GM18508 (cell line): Measurements from ENCODE around the gene DIO3.

Experiments used
- ATAC-seq: cut with Tn5 transposase; IDR thresholded peaks from one replicate; pipeline ENCODE4 v1.9.1; 2021; ENCODE audit warnings: moderate number of reproducible peaks; ENCODE audit not compliant: insufficient read depth, unreplicated experiment

The DIO3 gene

DNA sequence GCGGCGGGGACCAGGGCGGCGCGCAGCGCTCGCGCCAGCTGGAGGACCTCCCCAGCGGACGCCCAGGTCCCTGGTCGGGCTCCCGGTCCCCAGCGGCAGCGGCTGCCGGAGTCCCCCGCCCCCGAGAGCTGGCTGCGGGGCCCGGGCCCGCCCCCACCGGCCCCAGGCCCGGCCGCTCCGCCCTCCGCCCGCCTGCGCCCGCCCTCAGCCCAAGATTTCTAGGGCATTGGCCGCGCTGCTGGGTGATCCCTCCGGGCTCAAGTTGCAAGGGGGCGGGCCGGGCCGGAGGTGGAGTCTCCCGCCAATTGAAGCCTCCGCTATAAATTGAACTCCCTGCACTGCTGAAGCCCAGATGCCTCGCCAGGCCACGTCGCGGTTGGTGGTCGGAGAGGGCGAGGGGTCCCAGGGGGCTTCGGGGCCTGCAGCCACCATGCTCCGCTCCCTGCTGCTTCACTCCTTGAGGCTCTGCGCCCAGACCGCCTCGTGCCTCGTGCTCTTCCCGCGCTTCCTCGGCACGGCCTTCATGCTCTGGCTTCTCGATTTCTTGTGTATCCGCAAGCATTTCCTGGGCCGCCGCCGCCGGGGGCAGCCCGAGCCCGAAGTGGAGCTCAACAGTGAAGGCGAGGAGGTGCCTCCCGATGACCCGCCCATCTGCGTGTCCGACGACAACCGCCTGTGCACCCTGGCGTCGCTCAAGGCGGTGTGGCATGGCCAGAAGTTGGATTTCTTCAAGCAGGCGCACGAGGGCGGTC is at the start of gene DIO3:
DIO3 (plus strand) TSS at position 351 of the 752 bp plus-strand sequence.
- no peak for ATAC-seq

DNA sequence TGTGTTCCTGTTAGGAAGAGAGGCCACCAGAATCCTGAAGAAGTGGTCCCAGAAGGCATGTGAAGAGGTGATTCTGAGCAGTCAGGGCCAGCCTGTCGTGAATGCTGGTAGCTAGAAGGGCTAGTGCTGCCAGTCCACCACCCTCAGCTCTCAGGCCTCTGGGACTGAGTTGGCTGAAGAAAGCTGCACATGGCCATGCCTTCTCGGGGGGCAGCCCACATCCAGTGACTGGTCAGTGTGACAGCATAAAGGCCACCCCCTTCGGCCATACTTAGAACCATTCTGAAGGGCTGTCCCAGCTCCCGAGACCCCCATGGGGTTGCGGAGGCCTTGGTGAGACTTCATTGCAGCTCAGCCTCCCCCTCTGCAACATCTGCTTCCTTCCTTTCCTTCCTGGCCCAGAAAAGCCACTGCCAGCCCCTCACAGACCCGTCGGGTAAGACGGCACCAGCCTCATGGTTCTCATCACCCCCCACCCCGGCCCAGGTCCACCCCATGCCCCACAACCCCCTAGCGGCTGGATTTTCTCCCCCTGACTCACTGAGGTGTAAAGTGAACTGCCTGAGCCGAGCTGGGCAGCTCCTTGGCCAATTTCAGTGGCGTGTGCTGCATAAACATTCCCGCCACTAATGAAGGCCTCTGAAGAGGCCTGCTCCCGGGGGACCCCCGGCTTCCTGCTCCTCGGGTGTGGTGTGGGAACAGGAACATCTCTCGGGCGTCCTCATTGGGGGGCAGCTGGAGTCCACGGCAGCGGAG is 49.5 kb upstream of the DIO3 start:
- ATAC-seq = no peak

DNA sequence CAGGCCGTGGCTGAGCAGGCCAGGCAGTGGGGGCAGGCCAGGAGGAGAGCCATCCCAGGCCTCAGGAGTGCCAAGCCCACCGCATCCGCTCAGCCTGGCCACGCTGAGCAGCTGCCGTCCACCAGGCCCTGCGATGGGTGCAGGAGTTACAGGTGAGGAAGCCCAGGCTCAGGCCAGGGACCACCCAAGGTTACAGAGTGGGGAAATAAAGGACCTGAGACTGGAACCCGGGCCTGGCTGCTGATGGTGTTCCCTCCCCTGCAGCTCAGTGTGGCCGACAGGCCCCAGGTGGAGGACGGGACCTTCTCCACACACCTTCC is 49.0 kb upstream of the DIO3 start:
- ATAC-seq = no peak

DNA sequence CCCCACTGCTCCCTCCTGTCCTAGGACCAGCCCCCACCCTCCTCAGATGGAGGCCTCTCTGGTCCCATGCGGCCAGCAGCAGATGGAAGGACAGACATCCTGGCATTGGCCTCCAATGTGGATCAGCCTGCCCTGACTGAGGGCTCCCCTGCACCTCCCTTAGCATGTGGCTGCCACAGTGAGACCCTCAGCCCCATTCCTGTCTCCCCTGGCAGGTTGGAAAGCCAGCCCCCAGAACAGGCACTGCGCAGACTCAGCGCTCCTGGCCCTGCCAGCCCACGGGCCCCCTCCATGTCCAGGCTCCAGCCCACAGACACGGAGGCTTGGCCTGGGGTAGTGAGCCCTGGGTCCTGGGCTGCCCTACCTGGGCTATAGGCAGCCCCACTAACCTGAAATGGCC is 47.2 kb upstream of the DIO3 start:
- no peak for ATAC-seq

DNA sequence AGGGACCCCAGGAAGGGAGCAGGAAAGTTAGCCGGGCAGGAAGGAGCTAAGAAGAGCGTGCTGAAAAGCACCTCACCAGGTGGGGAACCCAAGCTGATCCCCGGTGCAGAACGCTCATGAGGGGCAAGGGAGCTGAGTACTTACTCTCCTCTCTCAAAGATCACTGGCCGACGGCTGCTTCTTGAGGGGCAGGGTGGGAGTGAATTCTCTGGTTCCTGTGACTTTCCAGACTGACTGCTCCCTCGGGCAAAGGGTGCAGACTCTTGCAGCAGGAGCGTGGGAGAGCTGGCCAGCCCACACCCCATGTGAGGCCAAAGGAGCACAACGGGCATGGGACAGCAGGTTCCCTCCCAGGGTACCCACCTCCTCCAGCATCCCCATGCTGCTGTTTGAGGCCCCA is 44.9 kb upstream of the DIO3 start:
- ATAC-seq = no peak

DNA sequence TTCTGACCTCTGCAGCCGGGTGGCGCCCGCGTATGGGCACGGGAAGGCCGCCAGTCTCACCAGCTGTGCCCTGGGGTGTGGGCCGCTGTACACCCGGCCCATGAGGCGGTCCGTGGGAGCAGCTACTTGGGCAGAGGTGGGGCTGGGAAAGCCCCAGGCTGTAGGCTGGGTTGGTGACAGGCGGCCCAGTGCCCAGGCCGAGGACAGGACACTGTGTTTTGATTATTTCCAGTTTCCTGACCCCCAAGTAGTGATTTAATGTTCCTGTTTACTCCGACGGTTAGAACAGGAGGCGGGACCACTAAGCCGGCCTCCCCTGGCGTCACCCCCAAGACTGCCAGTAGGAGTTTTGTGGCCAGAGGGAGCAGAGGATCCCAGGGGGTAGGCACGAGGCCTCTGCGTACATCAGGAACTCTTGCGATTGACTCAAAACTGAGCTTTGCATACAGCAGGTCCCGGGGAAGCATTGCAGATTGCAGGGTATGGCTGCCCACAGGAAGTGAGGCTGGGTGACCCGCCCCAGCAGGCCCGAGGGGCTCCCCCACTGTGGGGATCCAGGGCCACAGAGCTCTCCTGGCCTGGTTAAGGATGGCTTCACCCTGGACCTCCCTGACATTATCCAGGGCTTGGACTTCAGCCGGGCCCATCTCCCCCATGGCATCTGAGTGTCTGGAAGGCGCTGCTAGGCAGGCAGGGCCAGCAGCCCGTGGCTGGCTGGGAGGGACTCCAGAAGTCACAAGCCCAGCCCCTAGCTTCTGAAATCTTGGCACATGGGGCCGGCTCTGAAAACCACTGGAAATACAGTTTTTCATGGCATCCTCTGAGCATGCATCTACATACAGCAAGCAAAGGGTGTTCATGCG is 42.5 kb upstream of the DIO3 start:
- no peak for ATAC-seq

DNA sequence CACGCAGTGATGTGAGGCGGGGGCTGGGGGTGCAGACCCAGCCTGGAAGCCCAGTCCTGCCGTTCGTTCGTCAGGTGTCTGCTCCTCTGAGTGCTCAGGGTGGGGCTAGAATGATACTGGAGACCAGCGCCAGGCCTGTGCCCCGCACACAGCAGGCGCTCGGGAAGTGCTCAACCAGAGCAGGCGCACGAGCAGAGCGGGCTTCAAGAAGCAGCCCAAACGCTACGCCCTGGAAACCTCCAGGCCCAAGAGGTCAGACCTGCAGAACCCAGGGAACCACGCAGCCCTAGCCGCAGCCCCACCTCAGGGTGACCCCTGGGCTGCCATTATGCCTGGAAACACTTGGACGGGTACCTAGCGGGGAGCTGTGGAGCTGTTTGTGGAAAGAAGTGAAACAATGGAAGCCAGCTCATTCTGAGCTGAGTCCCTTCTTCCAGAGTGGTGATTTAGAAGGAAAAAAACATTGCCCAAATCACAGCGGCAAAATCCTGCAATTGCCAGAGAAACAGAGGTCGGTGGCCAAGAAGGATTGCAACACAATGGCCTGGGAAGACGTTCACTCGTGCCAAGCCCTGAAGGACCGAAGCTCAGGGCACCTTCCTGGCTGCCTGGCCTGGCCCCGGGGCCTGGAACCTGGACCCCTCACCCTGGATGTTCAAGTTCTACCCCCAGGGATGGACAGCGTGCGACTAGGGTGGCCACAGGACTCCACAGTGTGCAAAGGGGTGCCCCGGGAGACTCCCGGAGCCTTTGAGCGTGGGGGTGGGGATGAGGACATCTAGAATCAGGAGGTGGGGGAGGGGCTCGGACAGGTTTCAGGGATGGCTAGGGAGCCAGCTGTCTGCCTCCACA is 40.4 kb upstream of the DIO3 start:
- ATAC-seq = no peak

DNA sequence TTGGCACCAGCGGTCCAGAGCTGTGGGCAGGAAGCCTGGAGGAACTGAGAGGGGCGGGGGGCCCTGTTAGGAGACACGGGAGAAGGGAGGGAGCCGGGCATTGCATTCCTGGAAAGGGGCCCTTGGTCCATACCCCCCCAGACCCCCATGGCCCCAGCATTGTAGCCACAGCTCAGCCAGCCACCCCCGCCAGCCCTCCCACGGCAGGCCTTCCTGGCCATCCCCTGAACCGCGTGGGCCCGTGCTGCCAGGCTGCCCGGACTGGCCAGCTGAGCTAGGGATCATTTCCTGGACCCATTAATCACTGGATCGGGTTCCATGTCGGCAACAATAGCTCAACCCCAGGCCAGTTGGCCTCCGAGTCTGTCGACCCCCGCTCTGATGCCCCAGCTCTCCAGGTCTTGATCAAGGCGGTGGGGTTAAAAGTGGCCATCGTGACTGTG is 39.8 kb upstream of the DIO3 start:
- ATAC-seq = no peak

DNA sequence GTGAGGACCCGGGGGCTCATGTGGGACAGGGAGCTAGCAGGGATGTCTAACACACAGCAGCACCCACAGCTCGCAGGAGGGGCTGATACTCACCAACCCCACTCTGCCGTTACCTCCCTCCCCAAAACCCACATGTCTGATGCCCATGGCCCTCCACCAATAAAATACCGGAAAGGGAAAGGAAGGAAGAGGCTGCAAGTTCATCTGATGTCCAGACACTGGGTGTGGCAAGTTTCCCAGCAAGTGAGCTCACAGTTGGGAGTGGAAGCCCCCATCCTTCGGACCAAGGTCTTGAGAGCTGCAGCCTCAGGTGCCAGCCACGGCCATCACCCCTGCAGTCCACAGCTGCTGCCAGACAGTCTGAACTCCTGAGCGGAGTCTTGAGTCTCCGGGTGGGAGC is 39.3 kb upstream of the DIO3 start:
- ATAC-seq = no peak

DNA sequence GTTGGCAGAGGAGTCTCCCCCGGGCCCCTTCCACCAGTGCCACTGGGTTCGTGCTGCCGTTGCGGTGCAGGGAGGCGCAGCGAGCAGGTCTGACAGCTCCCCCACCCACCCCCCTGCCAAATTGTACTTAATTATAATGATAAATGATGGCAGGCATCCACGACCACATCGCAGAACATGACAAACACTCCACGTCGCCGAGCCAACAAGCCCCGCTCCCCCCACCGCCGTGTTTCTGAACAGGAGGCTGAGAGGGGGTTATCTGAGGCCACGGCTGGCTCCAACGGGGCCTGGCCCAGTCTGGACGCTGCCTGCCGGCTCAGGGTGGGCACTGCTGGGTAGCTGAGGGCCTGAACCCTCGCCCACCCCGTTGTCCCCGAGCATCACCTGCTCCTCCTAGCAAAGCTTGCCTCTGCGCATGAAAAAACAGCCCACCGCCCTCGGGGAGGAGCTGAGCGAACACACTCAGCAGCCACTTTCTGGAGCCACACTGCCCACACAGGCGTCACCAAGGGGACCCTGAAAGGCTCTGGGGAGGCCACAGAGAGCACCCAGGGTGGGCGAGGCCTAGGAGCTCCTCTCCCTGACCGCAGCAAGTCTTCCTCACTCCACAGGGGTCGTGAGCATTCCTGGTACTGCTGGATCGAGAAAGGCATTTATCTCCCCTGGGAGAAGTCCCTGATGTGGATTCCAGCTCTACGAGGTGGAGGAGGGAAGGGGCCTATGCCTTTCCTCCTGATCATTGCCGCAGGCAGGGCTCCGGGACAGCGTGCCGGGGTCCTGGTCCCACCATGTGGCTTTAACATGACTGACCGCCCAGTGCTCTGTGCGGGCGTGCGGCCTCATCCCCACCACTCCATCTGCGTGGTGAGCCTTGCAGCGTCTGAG is 35.4 kb upstream of the DIO3 start:
- no peak for ATAC-seq

DNA sequence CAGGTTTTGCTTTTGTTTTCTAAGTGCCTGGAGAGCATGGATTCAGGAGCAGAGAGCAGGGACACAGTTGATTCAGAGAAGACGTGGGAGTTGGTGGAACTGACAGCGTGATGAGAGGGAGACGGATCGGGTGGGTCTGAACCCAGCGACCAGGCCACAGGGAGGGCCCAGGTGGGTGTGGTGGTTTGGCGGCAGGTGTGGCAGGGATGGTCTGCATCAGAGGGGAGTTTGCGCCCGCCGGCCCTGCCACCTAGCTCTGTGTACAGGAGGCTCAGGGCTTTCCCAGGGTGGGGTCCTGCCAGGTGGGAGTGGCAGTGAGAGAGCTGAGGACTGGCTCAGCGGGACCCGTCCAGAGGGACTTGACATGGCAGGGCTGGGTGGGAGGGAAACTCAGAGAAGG is 33.3 kb upstream of the DIO3 start:
- no peak for ATAC-seq

DNA sequence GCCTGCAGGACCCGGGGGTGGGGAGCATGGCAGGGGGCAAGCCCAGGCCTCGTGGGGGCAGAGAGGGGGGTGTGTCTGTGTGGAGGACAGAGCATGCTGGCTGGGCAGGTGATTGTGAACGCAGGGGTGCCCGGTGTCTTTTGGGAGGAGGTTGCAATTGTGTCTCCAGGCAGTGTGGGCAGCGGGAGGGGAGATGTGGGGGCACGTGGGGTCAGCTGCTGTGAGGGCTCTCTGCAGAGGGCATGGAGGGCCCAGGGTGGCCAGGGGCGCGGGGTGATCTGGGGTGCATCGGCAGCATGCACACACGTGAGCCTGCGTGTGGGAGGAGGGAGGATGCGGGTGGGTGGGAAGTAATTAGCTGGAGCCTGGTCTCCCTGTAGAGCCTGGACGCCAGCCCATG is 32.2 kb upstream of the DIO3 start:
- no peak for ATAC-seq

DNA sequence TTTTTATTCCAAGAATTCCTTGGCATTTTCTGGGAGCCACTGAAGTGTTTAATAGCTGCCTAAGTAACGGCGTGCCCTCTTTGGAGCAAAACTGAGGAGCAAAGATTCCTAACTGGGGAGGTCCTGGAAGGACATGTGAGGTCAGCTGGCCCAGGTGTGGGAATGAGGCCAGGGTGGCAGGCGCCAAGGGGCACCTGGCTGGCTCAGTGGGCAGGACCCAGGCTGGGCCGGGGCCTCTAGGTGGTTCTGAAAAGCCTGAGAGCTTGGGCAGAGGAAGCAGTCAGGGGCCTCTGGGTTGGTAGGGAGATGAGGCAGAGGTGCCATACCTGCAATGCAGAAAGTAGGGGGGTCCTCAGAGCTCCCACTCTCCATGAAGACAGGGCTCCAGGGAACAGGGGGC is 27.1 kb upstream of the DIO3 start:
- no peak for ATAC-seq

DNA sequence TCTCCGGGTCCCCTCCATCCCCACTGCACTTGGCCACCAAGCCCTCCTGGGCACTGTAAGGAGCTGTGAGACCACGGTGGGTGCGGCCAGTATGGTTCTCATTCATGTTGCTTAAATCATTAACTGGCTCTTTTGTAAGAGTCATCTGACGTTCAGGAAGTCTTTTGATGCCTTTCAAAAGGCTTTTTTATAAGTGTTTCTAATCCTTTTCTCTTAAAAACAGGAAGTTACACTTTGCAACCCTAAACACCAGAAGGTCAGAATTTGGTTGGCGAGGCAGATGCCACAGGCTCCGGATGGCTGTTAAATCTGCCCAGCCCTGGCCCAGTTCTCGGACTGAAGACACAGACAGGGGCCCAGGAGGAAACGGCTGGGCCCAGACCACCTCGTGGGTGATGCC is 26.1 kb upstream of the DIO3 start:
- ATAC-seq = no peak

DNA sequence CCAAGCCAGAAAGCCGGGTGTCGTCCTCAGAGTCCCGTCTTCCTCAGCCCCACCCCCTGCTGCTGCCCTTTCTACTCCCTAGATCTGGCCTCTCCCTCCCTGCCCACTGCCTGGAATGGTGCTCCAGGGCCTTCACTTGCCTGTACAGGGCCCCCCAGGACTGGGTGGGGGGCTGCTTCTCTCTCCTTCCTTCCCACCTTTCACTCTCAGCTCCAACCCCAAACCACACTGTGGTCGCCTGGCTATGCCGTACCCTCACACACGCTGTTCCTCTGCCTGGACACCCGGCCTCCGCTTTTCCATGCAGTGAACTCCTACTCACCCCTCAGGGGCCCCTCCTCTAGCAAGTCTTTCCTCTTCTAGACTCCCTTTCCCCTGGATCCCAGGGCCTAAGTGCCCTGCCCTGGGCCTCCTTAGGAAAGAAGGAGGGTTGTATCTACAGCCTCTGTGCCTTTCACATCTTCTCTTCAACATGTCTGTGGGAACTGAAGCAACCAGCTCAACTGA is 25.5 kb upstream of the DIO3 start:
- no peak for ATAC-seq

DNA sequence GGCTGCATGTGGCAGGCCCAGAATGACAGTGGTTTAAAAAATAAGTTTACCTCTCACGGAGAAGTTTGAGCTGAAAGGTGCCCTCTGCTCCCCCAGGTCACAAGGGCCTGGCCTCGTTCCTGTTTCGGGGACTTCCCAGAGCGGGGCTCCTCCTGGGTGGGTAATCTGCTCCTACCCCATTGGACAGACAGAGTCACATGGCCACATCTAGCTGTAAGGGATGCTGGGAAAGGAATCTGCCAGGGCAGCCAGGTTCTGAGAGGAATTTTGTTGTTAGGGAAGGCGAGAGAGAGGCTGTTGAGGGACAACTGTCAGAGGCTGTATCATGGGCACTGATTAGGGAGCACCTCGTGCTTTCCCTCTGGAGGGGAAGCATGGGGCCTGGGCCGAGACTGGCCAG is 24.0 kb upstream of the DIO3 start:
- no peak for ATAC-seq

DNA sequence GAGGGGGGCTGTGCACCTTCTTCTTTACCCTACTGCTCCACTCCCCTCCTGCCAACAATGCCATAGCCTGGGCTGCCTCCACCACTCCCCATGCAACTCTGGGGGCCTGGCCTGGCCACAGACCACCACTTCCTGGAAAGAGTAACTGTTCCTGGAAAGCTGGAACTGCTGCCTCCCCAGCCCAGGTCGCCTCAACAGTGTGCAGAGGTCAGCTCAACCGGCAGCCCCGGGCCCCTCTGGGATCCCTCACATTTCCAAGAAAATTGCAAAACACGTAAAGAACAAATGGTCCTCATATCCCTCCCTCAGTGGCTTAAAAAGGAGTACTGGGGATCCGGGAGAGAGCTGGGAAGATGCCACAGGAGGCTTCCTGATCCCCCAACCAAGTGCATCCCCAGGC is 22.4 kb upstream of the DIO3 start:
- ATAC-seq = no peak

DNA sequence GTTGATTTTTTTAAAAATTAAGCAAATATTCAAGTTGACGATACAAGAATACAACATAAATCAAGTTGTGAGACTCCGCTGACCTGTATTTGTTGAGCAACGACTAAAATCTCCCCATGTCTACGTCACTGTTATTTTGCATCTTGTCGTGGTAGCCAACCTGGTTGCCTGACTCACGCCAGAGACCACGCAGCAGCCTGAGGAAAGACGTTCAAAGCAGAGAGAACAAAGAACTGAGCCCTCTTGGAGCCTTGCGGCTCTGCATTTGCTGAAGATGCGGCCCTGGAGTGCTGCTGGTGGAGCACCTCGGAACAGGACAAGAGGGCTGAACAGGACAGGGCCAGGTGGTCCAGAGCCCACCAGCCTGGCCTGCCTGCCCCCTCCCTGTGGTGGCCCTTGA is 21.4 kb upstream of the DIO3 start:
- no peak for ATAC-seq
